Measurements from ENCODE around the gene NOL7. TPM values are rescaled to one million over a fixed set of nuclear protein-coding genes. Genes with fewer than 3 reads are reported as not detected.

NOL7 gene
- total RNA-seq, 1 donor from 2014 or later = 67.4 TPM

GRCh38 chr6:13593720-13594119 lies 21.4 kb upstream of the NOL7 start:
- no peak for DNase-seq (ENCODE audit: low read depth, low spot score)

- no peak for DNase-seq (ENCODE audit: low read depth, low spot score)
Observed at GRCh38 chr6:13597073-13597472, 18.1 kb upstream of the NOL7 start.

- no peak for DNase-seq (ENCODE audit: low read depth, low spot score)
Observed at GRCh38 chr6:13600036-13600435, 15.1 kb upstream of the NOL7 start.

- no peak for DNase-seq (ENCODE audit: low read depth, low spot score)
Observed at GRCh38 chr6:13604135-13604534, 11.0 kb upstream of the NOL7 start.

- no peak for DNase-seq (ENCODE audit: low read depth, low spot score)
Observed at GRCh38 chr6:13604546-13605416, 10.4 kb upstream of the NOL7 start.

- DNase-seq (ENCODE audit: low read depth, low spot score) = no peak
Observed at GRCh38 chr6:13605634-13606033, 9.5 kb upstream of the NOL7 start.

- DNase-seq (ENCODE audit: low read depth, low spot score) = no peak
Observed at GRCh38 chr6:13611715-13612114, 3.4 kb upstream of the NOL7 start.

- no peak for DNase-seq (ENCODE audit: low read depth, low spot score)
Observed at GRCh38 chr6:13613029-13613594, 2.0 kb upstream of the NOL7 start.

- DNase-seq (ENCODE audit: low read depth, low spot score) = no peak
Observed at GRCh38 chr6:13614126-13614925, 809 bp upstream of the NOL7 start.

GRCh38 chr6:13615792-13616120 lies 621 bp downstream of the NOL7 start:
- DNase-seq (ENCODE audit: low read depth, low spot score) = no peak

GRCh38 chr6:13617066-13617465 lies 1.9 kb downstream of the NOL7 start:
- DNase-seq (ENCODE audit: low read depth, low spot score) = no peak

GRCh38 chr6:13624871-13625288 lies 9.7 kb downstream of the NOL7 start:
- DNase-seq (ENCODE audit: low read depth, low spot score) = no peak

- no peak for DNase-seq (ENCODE audit: low read depth, low spot score)
Observed at GRCh38 chr6:13629459-13630116, 14.5 kb downstream of the NOL7 start.

GRCh38 chr6:13630499-13630898 lies 15.4 kb downstream of the NOL7 start:
- no peak for DNase-seq (ENCODE audit: low read depth, low spot score)

- DNase-seq (ENCODE audit: low read depth, low spot score) = no peak
Observed at GRCh38 chr6:13633343-13633742, 18.2 kb downstream of the NOL7 start.

- DNase-seq (ENCODE audit: low read depth, low spot score) = no peak
Observed at GRCh38 chr6:13635948-13636658, 21.0 kb downstream of the NOL7 start.

GRCh38 chr6:13638014-13638413 lies 22.9 kb downstream of the NOL7 start:
- DNase-seq (ENCODE audit: low read depth, low spot score) = no peak

GRCh38 chr6:13638626-13639025 lies 23.5 kb downstream of the NOL7 start:
- DNase-seq (ENCODE audit: low read depth, low spot score) = no peak

- no peak for DNase-seq (ENCODE audit: low read depth, low spot score)
Observed at GRCh38 chr6:13641315-13641714, 26.2 kb downstream of the NOL7 start.

- no peak for DNase-seq (ENCODE audit: low read depth, low spot score)
Observed at GRCh38 chr6:13643125-13643524, 28.0 kb downstream of the NOL7 start.

GRCh38 chr6:13648850-13649249 lies 33.7 kb downstream of the NOL7 start:
- DNase-seq (ENCODE audit: low read depth, low spot score) = no peak
